HG03575 (cell line): ENCODE results near the gene MEPCE.

Experiments used
- ATAC-seq: cut with Tn5 transposase; IDR thresholded peaks from one replicate; pipeline ENCODE4 v1.9.1; 2021; ENCODE audit not compliant: unreplicated experiment, insufficient number of reproducible peaks, low FRiP score; ENCODE audit errors: extremely low read depth

The MEPCE gene

GRCh38 chr7:100402241-100402640 lies 27.4 kb upstream of the MEPCE start:
- ATAC-seq, result no peak

DNA sequence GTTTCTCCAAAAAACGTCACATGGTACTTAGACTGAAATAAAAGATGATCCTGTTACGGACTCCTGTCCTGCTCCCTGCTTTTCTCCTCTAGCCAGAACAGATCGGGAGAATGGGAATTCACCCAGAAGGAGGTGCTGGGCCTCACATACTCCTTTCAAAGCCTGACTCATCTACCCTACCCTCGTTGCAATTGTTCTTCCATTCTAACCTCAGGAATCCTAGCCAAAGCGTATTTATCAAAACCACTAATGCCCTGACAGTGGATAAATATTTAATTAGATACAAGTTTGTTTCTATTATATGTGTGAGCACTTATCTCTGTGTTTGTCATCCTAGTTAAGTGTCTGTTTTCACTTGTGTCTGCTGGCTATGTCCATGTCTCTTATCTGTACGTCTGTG lies 22.9 kb upstream of the MEPCE start:
- ATAC-seq, result no peak

DNA sequence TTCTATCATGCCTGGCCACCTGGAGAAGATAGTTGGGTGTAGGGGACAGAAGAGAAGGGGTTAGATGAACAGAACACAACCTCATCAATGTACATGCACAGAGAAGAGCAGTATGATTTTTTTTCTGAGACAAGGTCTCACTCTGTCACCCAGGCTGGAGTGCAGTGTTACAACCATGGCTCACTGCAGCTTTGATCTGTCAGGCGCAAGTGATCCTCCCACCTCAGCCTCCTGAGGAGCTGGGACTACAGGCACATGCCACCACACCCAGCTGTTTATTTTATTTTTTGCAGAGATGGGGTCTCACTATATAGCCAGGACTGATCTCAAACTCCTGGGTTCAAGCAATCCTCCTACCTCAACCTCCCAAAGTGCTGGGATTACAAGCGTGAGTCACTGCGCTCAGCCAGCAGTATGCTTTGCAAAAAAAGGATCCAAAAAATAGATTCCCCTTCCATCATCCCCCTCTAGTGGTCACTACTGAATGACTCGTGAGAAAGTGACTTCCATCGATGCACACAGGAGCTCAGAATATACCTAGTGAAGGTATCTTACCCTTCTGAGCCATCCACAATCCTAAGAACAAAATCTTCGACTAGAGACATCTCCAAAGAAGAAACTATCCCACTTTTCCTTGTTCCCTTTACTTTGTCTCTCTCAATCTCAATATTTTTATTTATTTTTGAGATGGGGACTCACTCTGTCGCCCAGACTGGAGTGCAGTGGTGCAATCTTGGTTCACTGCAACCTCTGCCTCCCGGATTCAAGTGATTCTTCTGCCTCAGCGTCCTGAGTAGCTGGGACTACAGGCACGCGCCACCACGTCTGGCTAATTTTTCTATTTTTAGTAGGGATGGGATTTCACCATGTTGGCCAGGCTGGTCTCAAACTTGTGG lies 22.1 kb upstream of the MEPCE start:
- ATAC-seq, result no peak

GRCh38 chr7:100411101-100411500 lies 18.5 kb upstream of the MEPCE start:
- no peak for ATAC-seq

DNA sequence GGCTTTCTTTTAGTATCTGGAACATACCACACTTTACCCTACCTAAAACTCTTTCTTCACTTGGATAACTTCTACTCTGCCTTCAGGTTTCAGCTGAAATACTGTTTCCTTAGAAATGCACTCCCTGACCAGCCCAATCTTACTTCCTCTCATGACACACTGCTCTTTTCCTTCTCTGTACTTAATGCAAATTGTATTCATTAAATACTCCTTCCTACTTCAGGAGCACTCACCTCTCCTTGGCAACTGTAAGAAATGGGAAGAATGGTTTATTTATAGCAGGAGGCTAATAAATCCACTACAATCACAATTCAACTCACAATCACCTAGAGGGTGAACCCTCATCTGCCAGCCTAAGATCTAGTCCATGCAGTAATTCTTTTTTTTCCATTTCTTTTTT lies 16.3 kb upstream of the MEPCE start:
- ATAC-seq, result no peak

GRCh38 chr7:100413889-100414288 lies 15.7 kb upstream of the MEPCE start:
- no peak for ATAC-seq

GRCh38 chr7:100415448-100415847 lies 14.2 kb upstream of the MEPCE start:
- no peak for ATAC-seq

DNA sequence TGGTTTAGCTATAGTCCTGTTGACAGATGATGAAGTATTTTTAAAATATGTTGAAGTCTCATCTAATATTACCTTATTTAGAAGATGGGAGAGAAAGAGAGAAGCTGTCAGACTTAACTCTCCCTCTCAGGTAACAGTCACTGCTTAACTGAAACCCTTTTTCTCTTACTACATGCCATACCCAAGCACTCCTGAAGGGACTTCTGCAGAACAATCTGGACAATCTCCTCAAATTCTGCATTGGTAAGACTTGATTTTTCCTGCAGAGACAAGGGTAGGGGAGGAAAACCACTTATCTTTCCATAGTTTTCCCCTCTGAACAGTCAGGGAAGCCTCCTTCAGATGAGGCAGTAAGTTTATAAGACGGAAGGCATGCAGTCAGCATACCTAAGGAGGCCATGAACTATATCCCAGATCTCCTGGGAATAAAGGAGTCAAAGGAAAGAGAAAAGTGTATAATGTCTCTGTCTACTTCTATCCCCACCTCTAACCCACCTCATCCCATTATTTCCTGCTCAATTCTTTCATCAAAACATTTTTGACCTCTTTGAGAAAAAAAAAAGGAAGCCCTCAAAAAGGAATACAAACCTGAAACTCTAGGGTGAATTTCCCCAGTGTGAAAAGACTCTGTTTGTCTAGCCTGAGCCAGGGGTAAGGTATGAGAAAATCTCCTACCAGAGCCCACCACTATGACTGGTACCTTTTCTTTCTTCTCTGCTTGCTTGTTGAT lies 10.5 kb upstream of the MEPCE start:
- ATAC-seq, result no peak

GRCh38 chr7:100419660-100420226 lies 9.9 kb upstream of the MEPCE start:
- ATAC-seq, result no peak

- ATAC-seq, result no peak
Observed at GRCh38 chr7:100423315-100423714, 6.3 kb upstream of the MEPCE start.

DNA sequence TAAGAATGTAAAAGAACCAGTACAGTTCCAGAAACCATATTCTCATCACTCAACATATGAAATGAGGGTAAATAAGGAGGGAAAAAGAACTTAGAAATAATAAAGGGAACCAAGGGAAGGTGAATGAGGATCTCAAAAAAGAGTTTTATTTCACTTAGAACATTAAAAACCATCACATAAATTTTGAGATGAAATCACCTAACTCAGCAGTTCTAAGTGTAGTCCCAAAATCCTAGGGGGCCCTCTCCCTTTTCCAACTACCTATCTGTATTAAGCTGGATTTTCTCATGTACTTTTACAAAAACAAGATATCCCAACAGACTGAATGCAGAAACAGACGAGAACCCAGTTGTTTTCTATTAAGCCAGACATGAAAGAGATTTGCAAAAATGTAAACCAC lies 4.3 kb upstream of the MEPCE start:
- no peak for ATAC-seq

- ATAC-seq, result no peak
Observed at GRCh38 chr7:100426516-100426915, 3.1 kb upstream of the MEPCE start.

DNA sequence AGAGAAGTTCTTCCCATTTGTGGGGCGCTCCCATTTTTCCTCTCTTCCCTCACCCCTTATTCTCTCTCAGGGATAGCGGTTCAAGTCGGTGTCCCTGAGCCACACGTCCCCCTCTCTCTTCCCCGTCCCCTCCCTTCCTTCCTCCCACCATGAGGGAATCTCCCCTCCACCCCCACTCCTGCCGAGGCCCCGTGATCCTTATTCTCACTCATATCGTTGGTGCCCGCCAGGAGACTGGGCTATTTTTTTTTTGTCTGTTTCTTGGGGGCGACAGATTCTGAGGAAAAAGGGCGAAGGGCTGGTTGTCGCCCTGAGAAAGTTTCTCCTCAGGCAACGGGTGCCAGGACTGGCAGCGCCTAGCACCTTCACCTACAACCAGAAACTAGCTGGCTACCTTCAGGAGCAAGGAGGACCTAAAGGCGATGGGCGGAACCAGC lies 1.9 kb upstream of the MEPCE start:
- ATAC-seq, result no peak

GRCh38 chr7:100428199-100428966 lies 1.2 kb upstream of the MEPCE start, which contains the start of gene ZCWPW1:
ZCWPW1 (minus strand) TSS chr7:100428703; CDS start chr7:100420649, 8,054 bp downstream.
- no peak for ATAC-seq

- no peak for ATAC-seq
Observed at GRCh38 chr7:100428967-100429636, 529 bp upstream of the MEPCE start.

DNA sequence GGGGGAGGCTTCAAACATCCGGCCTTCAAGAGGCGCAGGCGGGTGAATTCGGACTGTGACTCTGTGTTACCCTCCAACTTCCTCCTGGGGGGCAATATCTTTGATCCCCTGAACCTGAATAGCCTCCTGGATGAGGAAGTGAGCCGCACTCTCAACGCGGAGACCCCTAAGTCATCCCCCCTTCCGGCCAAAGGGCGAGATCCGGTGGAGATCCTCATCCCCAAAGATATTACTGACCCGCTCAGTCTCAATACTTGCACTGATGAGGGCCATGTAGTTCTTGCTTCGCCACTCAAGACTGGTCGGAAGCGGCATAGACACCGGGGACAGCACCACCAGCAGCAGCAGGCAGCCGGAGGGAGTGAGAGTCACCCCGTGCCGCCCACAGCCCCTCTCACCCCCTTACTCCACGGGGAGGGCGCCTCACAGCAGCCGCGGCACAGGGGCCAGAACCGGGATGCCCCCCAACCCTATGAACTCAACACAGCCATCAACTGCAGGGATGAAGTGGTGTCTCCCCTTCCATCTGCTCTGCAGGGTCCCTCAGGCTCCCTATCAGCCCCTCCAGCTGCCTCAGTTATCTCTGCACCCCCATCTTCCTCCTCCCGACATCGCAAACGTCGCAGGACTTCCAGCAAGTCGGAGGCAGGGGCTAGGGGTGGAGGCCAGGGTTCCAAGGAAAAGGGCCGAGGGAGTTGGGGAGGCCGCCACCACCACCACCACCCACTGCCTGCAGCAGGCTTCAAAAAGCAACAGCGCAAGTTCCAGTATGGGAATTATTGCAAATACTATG lies 1.1 kb downstream of the MEPCE start:
- ATAC-seq, result no peak

GRCh38 chr7:100431286-100431735 lies 1.7 kb downstream of the MEPCE start:
- ATAC-seq, result no peak

DNA sequence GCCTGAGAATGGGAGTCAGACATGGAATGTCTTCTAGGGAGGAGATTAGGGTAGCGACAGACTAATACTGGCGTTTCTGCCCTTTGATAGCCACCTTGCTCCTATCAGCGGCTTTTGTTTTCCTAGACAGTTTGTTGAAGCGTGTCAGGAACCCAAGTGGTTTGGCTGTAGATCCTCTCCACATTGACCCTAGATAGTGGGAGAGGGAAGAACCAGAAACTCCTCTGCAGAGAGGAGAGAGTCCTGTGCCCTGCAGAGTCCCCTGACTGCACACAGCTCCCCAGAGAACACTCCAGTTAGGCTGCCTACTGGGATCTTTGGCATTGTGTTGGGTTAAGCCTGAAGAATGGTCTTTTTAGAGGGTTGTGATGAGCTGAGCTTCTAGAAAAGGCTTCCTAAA lies 2.4 kb downstream of the MEPCE start:
- no peak for ATAC-seq
